ENCODE results near the gene ITSN1. TPM values are rescaled to one million over a fixed set of nuclear protein-coding genes. Genes with fewer than 3 reads are reported as not detected.

The ITSN1 gene
- total and polyA plus RNA-seq, 2 experiments from 2014 or later = 35.5 to 57.1 TPM

DNA sequence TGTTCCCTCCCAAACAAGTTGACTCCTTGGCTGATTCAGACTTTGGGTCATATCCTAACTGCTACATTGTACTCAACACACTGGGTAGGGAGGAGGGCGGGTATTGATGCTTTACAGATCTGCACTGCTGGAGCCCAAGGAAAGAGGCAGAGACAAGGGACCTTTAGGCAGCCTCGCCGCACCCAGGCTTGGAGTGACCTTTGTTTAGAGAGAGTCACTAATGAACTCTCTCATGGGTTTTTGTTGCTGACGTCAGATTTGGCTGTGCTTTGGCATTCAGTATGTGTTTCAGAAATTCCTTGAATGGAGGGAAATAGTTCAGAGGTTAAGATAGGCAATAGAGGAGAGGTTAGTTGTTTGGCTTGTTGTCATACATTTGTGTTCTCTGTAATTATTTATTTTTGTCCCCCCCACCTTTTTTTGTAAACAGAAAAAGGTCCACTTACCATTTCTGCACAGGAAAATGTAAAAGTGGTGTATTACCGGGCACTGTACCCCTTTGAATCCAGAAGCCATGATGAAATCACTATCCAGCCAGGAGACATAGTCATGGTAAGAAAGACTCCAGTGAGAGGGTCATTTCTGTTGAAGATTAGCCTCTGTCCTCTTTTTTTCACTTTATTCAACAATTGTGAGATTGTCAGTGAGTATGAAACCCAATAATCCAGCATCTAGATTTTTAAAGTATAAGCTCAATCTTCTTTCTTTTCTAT lies 157.2 kb downstream of the ITSN1 start:
- Histone ChIP-seq H3K79me2 (ENCODE audit: insufficient read depth) (no peaks in the 10 kb centered on the region), H3K9me2 (ENCODE audit: insufficient read depth) (no peaks in the 10 kb centered on the region), H3K4me2 (ENCODE audit: unreplicated experiment) (no peak overlapping the region), H3K27me3 (replicated peaks; ENCODE audit: insufficient read depth) (no peaks in the 10 kb centered on the region), H2AFZ (no peak overlapping the region), H3K4me3 (no peak overlapping the region), H3K27ac (no peak overlapping the region), H3K4me1 (ENCODE audit: insufficient read depth) (peaks cover 14% of the 10 kb centered on the region), H3F3A (ENCODE audit: insufficient read depth) (peaks cover 13% of the 10 kb centered on the region), H4K20me1 (ENCODE audit: insufficient read depth) (no peaks in the 10 kb centered on the region), H3K9me3 (ENCODE audit: low read depth) (no peaks in the 10 kb centered on the region), H3K36me3 (ENCODE audit: low read depth) (peaks cover 17% of the 10 kb centered on the region), H3K9ac (no peak overlapping the region)
- 87 to 93% methylated on average over 5 of the region's 5 CpGs for WGBS, 2 experiments (ENCODE audit: low coverage in 1 of 2, low lambda C conversion rate in 2 of 2, missing lambda C conversion rate in 2 of 2)
- no peak for TF ChIP-seq EZH2 (IDR thresholded peaks at IDR 0.05; ENCODE audit: insufficient read depth, poor library complexity, severe bottlenecking)
- no peak for TF ChIP-seq EZH2phosphoT487 (IDR thresholded peaks at IDR 0.05; ENCODE audit: insufficient read depth, low read depth)
- no peak for DNase-seq
- in situ Hi-C loops (cut with MboI) = no loop called here

DNA sequence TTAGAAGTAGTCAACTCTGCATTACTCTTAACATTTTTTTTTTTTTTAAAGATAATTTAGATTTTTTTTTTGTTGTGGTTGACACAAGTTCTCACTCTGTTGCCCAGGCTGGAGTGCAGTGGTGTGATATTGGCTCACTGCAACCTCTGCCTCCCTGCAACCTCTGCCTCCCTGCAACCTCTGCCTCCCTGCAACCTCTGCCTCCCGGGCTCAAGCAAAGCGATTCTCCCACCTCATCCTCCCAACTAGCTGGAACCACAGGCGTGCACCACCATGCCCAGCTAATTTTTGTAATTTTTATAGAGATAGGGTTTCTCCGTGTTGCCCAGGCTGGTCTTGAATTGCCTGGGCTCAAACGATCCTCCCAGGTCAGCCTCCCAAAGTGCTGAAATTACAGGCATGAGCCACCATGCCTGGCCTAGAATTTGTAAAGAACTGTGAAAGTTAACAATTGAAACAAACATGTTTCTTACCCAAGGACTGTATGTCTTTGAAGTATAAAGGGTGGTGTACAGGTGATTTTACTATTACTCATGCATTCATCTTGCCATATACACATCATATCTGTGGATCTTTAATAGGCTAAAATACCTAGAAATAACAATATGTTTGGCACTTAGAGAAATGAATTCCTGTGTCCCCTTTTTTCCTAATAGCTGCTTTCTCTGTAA lies 158.6 kb downstream of the ITSN1 start:
- Histone ChIP-seq H3K27me3 (replicated peaks; ENCODE audit: insufficient read depth) (no peaks in the 10 kb centered on the region), H2AFZ (no peak overlapping the region), H3K9me2 (ENCODE audit: insufficient read depth) (no peaks in the 10 kb centered on the region), H3K9ac (no peak overlapping the region), H3K4me2 (ENCODE audit: unreplicated experiment) (no peak overlapping the region), H4K20me1 (ENCODE audit: insufficient read depth) (no peaks in the 10 kb centered on the region), H3K4me1 (ENCODE audit: insufficient read depth) (peaks cover 14% of the 10 kb centered on the region), H3K36me3 (ENCODE audit: low read depth) (peaks cover 6% of the 10 kb centered on the region; the same call in 1 of the 2 replicates), H3F3A (ENCODE audit: insufficient read depth) (peaks cover 13% of the 10 kb centered on the region), H3K79me2 (ENCODE audit: insufficient read depth) (no peaks in the 10 kb centered on the region), H3K9me3 (ENCODE audit: low read depth) (no peaks in the 10 kb centered on the region), H3K4me3 (no peak overlapping the region), H3K27ac (no peak overlapping the region)
- 93 to 98% methylated on average over 5 of the region's 5 CpGs for WGBS, 2 experiments (ENCODE audit: low coverage in 1 of 2, low lambda C conversion rate in 2 of 2, missing lambda C conversion rate in 2 of 2)
- DNase-seq = no peak
- no peak for TF ChIP-seq EZH2phosphoT487 (IDR thresholded peaks at IDR 0.05; ENCODE audit: insufficient read depth, low read depth)
- in situ Hi-C loops (cut with MboI) = no loop called here

DNA sequence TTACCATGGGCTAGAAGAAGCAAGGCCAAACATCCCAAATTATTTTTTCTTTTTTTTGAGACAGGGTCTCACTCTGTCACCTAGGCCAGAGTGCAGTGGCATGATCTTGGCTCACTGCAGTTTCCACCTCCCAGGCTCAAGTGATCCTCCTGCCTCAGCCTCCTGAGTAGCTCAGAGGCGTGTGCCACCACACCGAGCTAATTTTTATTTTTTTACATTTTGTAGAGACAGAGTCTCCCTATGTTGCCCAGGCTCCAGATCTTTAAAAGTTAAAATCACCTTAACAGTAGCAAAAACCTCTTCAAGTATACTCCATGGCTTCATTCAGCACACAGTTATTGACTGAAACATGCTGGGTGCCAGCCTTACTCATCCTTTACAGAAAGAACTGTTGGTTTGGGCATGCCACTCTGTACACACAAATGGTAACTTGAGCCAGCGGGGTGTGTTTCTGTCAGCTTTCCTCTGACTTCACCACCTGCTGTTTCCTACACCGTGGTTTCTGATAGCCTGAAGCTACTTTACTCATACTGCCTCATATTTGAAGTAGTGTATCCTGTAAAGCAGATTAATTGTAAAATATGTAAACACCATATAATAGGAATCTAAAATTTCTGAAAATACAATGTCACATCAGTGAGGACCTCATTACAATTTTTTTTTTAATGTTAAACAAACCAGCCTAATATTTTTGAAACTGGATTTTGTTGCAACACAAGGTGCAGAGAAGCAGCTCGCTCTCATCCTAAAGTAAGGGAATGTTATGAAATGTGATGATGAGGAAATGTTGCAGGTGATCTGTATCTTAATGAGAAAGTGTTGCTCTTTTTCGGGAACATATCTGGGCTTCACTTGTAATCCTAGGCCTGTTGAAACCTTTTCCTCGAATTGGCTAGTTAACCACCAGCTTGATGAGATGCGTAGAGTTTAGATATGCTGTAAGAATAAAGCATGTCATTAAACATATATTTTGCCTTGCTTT lies 159.4 kb downstream of the ITSN1 start:
- H3K36me3 ChIP-seq (ENCODE audit: low read depth) = peaks cover 6% of the 10 kb centered on the region; the same call in 1 of the 2 replicates
- in situ Hi-C loops (cut with MboI) = no loop called here
- no peaks in the 10 kb centered on the region for H3K9me2 ChIP-seq (ENCODE audit: insufficient read depth)
- H3K79me2 ChIP-seq (ENCODE audit: insufficient read depth) = no peaks in the 10 kb centered on the region
- 0 out of 2 replicates have a peak overlapping the region, but pooled peaks have one; percentile 1 for H3K27ac ChIP-seq
- no peaks in the 10 kb centered on the region for H3K9me3 ChIP-seq (ENCODE audit: low read depth)
- no peaks in the 10 kb centered on the region for H3K27me3 ChIP-seq (replicated peaks; ENCODE audit: insufficient read depth)
- H3K4me2 ChIP-seq (ENCODE audit: unreplicated experiment) = no peak overlapping the region
- no peak overlapping the region for H3K9ac ChIP-seq
- peaks cover 13% of the 10 kb centered on the region for H3F3A ChIP-seq (ENCODE audit: insufficient read depth)
- no peak for TF ChIP-seq EZH2 (IDR thresholded peaks at IDR 0.05; ENCODE audit: insufficient read depth, poor library complexity, severe bottlenecking)
- no peak for TF ChIP-seq EZH2phosphoT487 (IDR thresholded peaks at IDR 0.05; ENCODE audit: insufficient read depth, low read depth)
- no peak overlapping the region for H3K4me3 ChIP-seq
- WGBS, 2 experiments (ENCODE audit: low coverage in 1 of 2, low lambda C conversion rate in 2 of 2, missing lambda C conversion rate in 2 of 2) = 81 to 84% methylated on average over 8 of the region's 8 CpGs
- no peaks in the 10 kb centered on the region for H4K20me1 ChIP-seq (ENCODE audit: insufficient read depth)
- H3K4me1 ChIP-seq (ENCODE audit: insufficient read depth) = peaks cover 14% of the 10 kb centered on the region
- H2AFZ ChIP-seq = no peak overlapping the region
- DNase-seq = peak; percentile 84

DNA sequence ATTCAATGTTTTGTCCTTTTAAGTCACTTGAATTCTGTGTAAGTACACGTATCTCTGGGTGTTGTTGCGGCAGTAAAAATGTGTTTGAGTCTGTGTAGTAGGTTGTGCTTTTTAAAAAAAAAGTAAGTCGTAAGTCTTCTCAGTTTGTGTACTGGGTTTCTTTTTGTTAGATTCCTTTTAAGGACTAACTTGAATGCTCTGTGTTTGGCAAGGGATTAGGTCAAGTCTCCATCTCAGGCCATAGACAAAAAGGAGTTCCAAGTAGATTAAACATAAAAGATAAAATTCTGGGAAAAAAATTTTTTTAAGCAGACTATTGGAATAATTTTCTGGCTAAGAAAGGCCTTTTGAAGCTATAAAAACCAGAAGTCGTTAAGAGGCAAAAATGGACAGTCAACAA lies 160.2 kb downstream of the ITSN1 start:
- Histone ChIP-seq H2AFZ (no peak overlapping the region), H3K4me1 (ENCODE audit: insufficient read depth) (peaks cover 14% of the 10 kb centered on the region), H3K9me3 (ENCODE audit: low read depth) (no peaks in the 10 kb centered on the region), H3K9ac (no peak overlapping the region), H3K27ac (no peak overlapping the region), H3K4me3 (no peak overlapping the region), H3K36me3 (ENCODE audit: low read depth) (0 out of 2 replicates have a peak, but pooled peaks cover 6% of the 10 kb centered on the region), H3K27me3 (replicated peaks; ENCODE audit: insufficient read depth) (no peaks in the 10 kb centered on the region), H4K20me1 (ENCODE audit: insufficient read depth) (no peaks in the 10 kb centered on the region), H3K4me2 (ENCODE audit: unreplicated experiment) (no peak overlapping the region), H3K9me2 (ENCODE audit: insufficient read depth) (no peaks in the 10 kb centered on the region), H3F3A (ENCODE audit: insufficient read depth) (peaks cover 13% of the 10 kb centered on the region), H3K79me2 (ENCODE audit: insufficient read depth) (no peaks in the 10 kb centered on the region)
- TF ChIP-seq EZH2 (IDR thresholded peaks at IDR 0.05; ENCODE audit: insufficient read depth, poor library complexity, severe bottlenecking) (no peak), EZH2phosphoT487 (IDR thresholded peaks at IDR 0.05; ENCODE audit: insufficient read depth, low read depth) (no peak)
- WGBS, 2 experiments (ENCODE audit: low coverage in 1 of 2, low lambda C conversion rate in 2 of 2, missing lambda C conversion rate in 2 of 2) = 43 to 46% methylated on average over 4 of the region's 4 CpGs
- in situ Hi-C loops (cut with MboI) = no loop called here
- no peak for DNase-seq
